Measurements from ENCODE around the gene AKR1A1.
"Not testable (repeated sequence)": the region's sequence is repeated elsewhere in the genome, so short reads cannot be mapped to it uniquely, and the experiment has no call there.

- not testable (repeated sequence) for TF ChIP-seq RAD21 (IDR thresholded peaks at IDR 0.05 in 1 of 2, conservative IDR thresholded peaks at IDR 0.05 in 1 of 2; ENCODE audit: low read depth in 2 of 2, low read length in 2 of 2); EP300 (IDR thresholded peaks at IDR 0.05; ENCODE audit: borderline replicate concordance in 1 of 2, low read depth in 2 of 2, low read length in 2 of 2); CTCF (IDR thresholded peaks at IDR 0.05; ENCODE audit: control extremely low read depth in 1 of 3, insufficient read depth in 1 of 3, low read depth in 1 of 3, low read length in 3 of 3); JUND (IDR thresholded peaks at IDR 0.05; ENCODE audit: low read length); BRCA1 (IDR thresholded peaks at IDR 0.05; ENCODE audit: low read depth, low read length); EZH2 (IDR thresholded peaks at IDR 0.05; ENCODE audit: low read depth, low read length, severe bottlenecking); HDAC6 (IDR thresholded peaks at IDR 0.05; ENCODE audit: low read depth, low read length)
Observed at GRCh38 chr1:45513532-45514260, 36.9 kb upstream of the AKR1A1 start.
